H1 (cell line): ENCODE measurements around the gene TBC1D4. TPM values are rescaled to one million over a fixed set of nuclear protein-coding genes. Genes with fewer than 3 reads are reported as not detected.

Experiments
- CTCF ChIA-PET: fragments of 300-600 bp; sonication (Branson Sonifier 250); formaldehyde crosslinking; loops from one replicate; lab custom pipeline; 2021; ENCODE audit not compliant: partially characterized antibody; lab: Charles Lee
- POLR2A ChIA-PET: fragments of 300-600 bp; sonication (Branson Sonifier 250); formaldehyde crosslinking; loops from one replicate; lab custom pipeline; 2021; ENCODE audit warnings: inconsistent platforms; ENCODE audit not compliant: partially characterized antibody; lab: Charles Lee
- DNase-seq, 2 experiments: peaks; one replicate each; pipeline versions ENCODE4 v3.0.0 to v3.0.0-alpha.2; 2010 to 2022; ENCODE audit warnings: low spot score in 2 of 2, low read depth in 1 of 2, mixed read lengths in 1 of 2
- FAIRE-seq: peaks from 2 replicates; lab custom pipeline; 2011; peaks lifted over from hg19 to GRCh38; lab: Jason Lieb, UNC
- H2AFZ ChIP-seq: 2 replicates; pipeline ENCODE4 v1.8.1; 2012; ENCODE audit warnings: low read length, inconsistent platforms
- H2AK5ac ChIP-seq: 2 replicates; pipeline ENCODE4 v1.6.1; 2013; ENCODE audit warnings: low read depth, low read length
- H2BK120ac ChIP-seq: replicated peaks from 2 replicates; pipeline ENCODE3; 2013; ENCODE audit warnings: low read depth, low read length, inconsistent platforms
- H2BK12ac ChIP-seq: 2 replicates; pipeline ENCODE4 v1.6.1; 2013; ENCODE audit warnings: low read depth, low read length
- H2BK15ac ChIP-seq: 2 replicates; pipeline ENCODE4 v1.6.1; 2013; ENCODE audit warnings: low read length
- H2BK20ac ChIP-seq: 2 replicates; pipeline ENCODE4 v1.6.1; 2013; ENCODE audit warnings: low read length
- H2BK5ac ChIP-seq: 2 replicates; pipeline ENCODE4 v1.6.1; 2013; ENCODE audit warnings: low read depth, low read length
- H3K14ac ChIP-seq: 2 replicates; pipeline ENCODE4 v1.6.1; 2013; ENCODE audit warnings: inconsistent platforms; ENCODE audit not compliant: insufficient read length
- H3K18ac ChIP-seq: 2 replicates; pipeline ENCODE4 v1.6.1; 2013; ENCODE audit warnings: low read length; ENCODE audit errors: extremely low read depth
- H3K23ac ChIP-seq: 2 replicates; pipeline ENCODE4 v1.6.1; 2013; ENCODE audit warnings: inconsistent platforms; ENCODE audit not compliant: insufficient read length
- H3K23me2 ChIP-seq: 2 replicates; pipeline ENCODE4 v1.6.1; 2013; ENCODE audit warnings: low read depth, low read length
- H3K27ac ChIP-seq: 2 replicates; pipeline ENCODE4 v1.6.1; 2011; ENCODE audit warnings: low read depth, low read length, inconsistent platforms
- H3K27me3 ChIP-seq, 4 experiments: replicated peaks in 1 of 4; 1 replicate in 1 of 4; 2 replicates in 3 of 4; pipeline versions ENCODE4 v1.6.1 to v1.8.1; 2011 to 2013; ENCODE audit warnings: low read length in 3 of 4, mild to moderate bottlenecking in 3 of 4, inconsistent platforms in 2 of 4, mixed read lengths in 2 of 4, moderate library complexity in 1 of 4; ENCODE audit not compliant: control insufficient read depth in 3 of 4, insufficient read depth in 3 of 4; ENCODE audit errors: extremely low read depth in 1 of 4
- H3K36me3 ChIP-seq, 4 experiments: 2 replicates each; pipeline versions ENCODE4 v1.6.1 to v1.8.1; 2011 to 2013; ENCODE audit warnings: mild to moderate bottlenecking in 4 of 4, low read length in 3 of 4, moderate library complexity in 2 of 4, control low read depth in 1 of 4, inconsistent platforms in 1 of 4; ENCODE audit not compliant: insufficient read depth in 4 of 4, control insufficient read depth in 2 of 4
- H3K4ac ChIP-seq: replicated peaks from 2 replicates; pipeline ENCODE3; 2013; ENCODE audit warnings: low read length, low read depth, mixed read lengths, inconsistent platforms; ENCODE audit not compliant: insufficient read length
- H3K4me1 ChIP-seq, 4 experiments: replicated peaks in 1 of 4; 1 replicate in 1 of 4; 2 replicates in 3 of 4; pipeline versions ENCODE4 v1.6.1 to v1.8.1; 2011 to 2013; ENCODE audit warnings: low read length in 3 of 4, inconsistent platforms in 2 of 4, mixed read lengths in 1 of 4; ENCODE audit not compliant: insufficient read depth in 4 of 4, control insufficient read depth in 3 of 4
- H3K4me2 ChIP-seq, 2 experiments: 2 replicates each; pipeline versions ENCODE4 v1.6.1 to v1.8.1; 2011 to 2013; ENCODE audit warnings: low read depth in 2 of 2, low read length in 2 of 2, control low read depth in 1 of 2, inconsistent platforms in 1 of 2, mild to moderate bottlenecking in 1 of 2; ENCODE audit not compliant: insufficient read depth in 1 of 2
- H3K4me3 ChIP-seq, 4 experiments: fragments of 200-600, 300-600 bp in 1 of 4; sonication (generic), shearing (Covaris generic), sonication (Bioruptor Twin) in 1 of 4; 2 replicates each; pipeline versions ENCODE4 v1.5.1 to v1.8.1; 2011 to 2016; ENCODE audit warnings: low read length in 4 of 4, low read depth in 3 of 4, control low read depth in 2 of 4, inconsistent platforms in 2 of 4, mild to moderate bottlenecking in 2 of 4, mixed read lengths in 1 of 4, moderate library complexity in 1 of 4; ENCODE audit not compliant: insufficient read depth in 2 of 4; ENCODE audit errors: extremely low read depth in 1 of 4
- H3K56ac ChIP-seq: replicated peaks from 2 replicates; pipeline ENCODE3; 2013; ENCODE audit warnings: low read depth, mild to moderate bottlenecking, mixed read lengths, low read length, inconsistent platforms; ENCODE audit not compliant: insufficient read length
- H3K79me1 ChIP-seq: 2 replicates; pipeline ENCODE4 v1.6.1; 2013; ENCODE audit warnings: low read depth, low read length, control low read depth
- H3K79me2 ChIP-seq, 2 experiments: 2 replicates each; pipeline versions ENCODE4 v1.6.1 to v1.8.1; 2012 to 2013; ENCODE audit warnings: low read length in 2 of 2, mild to moderate bottlenecking in 2 of 2, inconsistent platforms in 1 of 2; ENCODE audit not compliant: insufficient read depth in 2 of 2, control insufficient read depth in 1 of 2
- H3K9ac ChIP-seq, 4 experiments: replicated peaks in 1 of 4; 1 replicate in 1 of 4; 2 replicates in 3 of 4; pipeline versions ENCODE4 v1.6.1 to v1.8.1; 2011 to 2013; ENCODE audit warnings: low read depth in 3 of 4, low read length in 3 of 4, control low read depth in 2 of 4, mild to moderate bottlenecking in 2 of 4, moderate library complexity in 2 of 4, inconsistent platforms in 1 of 4; ENCODE audit errors: extremely low read depth in 1 of 4
- H3K9me3 ChIP-seq, 2 experiments: 2 replicates each; pipeline versions ENCODE4 v1.6.1 to v1.8.1; 2012 to 2013; ENCODE audit warnings: mild to moderate bottlenecking in 2 of 2, moderate library complexity in 2 of 2, control low read depth in 1 of 2, inconsistent platforms in 1 of 2, low read depth in 1 of 2, low read length in 1 of 2, mixed read lengths in 1 of 2; ENCODE audit not compliant: insufficient read depth in 2 of 2
- H4K20me1 ChIP-seq, 2 experiments: replicated peaks in 1 of 2; 2 replicates each; pipeline versions ENCODE3 to v1.8.1; 2011 to 2013; ENCODE audit warnings: inconsistent platforms in 2 of 2, low read length in 2 of 2, mild to moderate bottlenecking in 1 of 2; ENCODE audit not compliant: insufficient read depth in 2 of 2, control insufficient read depth in 1 of 2
- H4K5ac ChIP-seq: 2 replicates; pipeline ENCODE4 v1.6.1; 2013; ENCODE audit warnings: low read length, low read depth, mixed read lengths, inconsistent platforms; ENCODE audit not compliant: insufficient read length
- H4K8ac ChIP-seq: 2 replicates; pipeline ENCODE4 v1.8.0; 2013; ENCODE audit warnings: mild to moderate bottlenecking, moderate library complexity, low read length, inconsistent platforms; ENCODE audit not compliant: insufficient read depth; ENCODE audit errors: extremely low read depth
- H4K91ac ChIP-seq: replicated peaks from 2 replicates; pipeline ENCODE3; 2013; ENCODE audit warnings: low read length, mixed read lengths, inconsistent platforms; ENCODE audit not compliant: insufficient read length
- BCL11A ChIP-seq, 2 experiments: IDR thresholded peaks; one replicate each; pipeline ENCODE4 v1.6.1; 2011; ENCODE audit warnings: low read depth in 2 of 2, low read length in 2 of 2, mild to moderate bottlenecking in 2 of 2
- CBX8 ChIP-seq: fragments of 300-800, 300-1000 bp; sonication (generic); IDR thresholded peaks from 2 replicates; pipeline ENCODE4 v1.7.1; 2016; ENCODE audit warnings: low read depth, low read length, borderline replicate concordance
- CHD1 ChIP-seq: IDR thresholded peaks from 2 replicates; pipeline ENCODE4 v1.6.1; 2012; ENCODE audit warnings: low read depth, low read length, improper control_type of control experiment
- EGR1 ChIP-seq: IDR thresholded peaks from 2 replicates; pipeline ENCODE4 v1.6.1; 2011; ENCODE audit warnings: low read depth, low read length, borderline replicate concordance
- GTF2F1 ChIP-seq: IDR thresholded peaks from 2 replicates; pipeline ENCODE4 v1.6.1; 2012; ENCODE audit warnings: low read depth, low read length, improper control_type of control experiment, borderline replicate concordance
- KDM1A ChIP-seq: fragments of 200-600, 300-600 bp; sonication (generic); IDR thresholded peaks from 2 replicates; pipeline ENCODE4 v1.7.1; 2016; ENCODE audit warnings: mild to moderate bottlenecking, low read length, borderline replicate concordance
- KDM5A ChIP-seq: fragments of 200-600 bp; IDR thresholded peaks from 2 replicates; pipeline ENCODE4 v1.7.1; 2012; ENCODE audit warnings: mild to moderate bottlenecking, low read length, inconsistent platforms, mixed read lengths
- POLR2A ChIP-seq, 2 experiments: IDR thresholded peaks; 1 replicate in 1 of 2; 2 replicates in 1 of 2; pipeline ENCODE4 v1.6.1; 2011; ENCODE audit warnings: low read depth in 2 of 2, low read length in 2 of 2, mild to moderate bottlenecking in 2 of 2; ENCODE audit errors: control extremely low read depth in 1 of 2
- SP4 ChIP-seq: IDR thresholded peaks from 2 replicates; pipeline ENCODE4 v1.6.1; 2012; ENCODE audit warnings: low read length, inconsistent platforms
- TAF7 ChIP-seq: optimal IDR thresholded peaks from 2 replicates; pipeline ENCODE3; 2011; ENCODE audit warnings: low read depth, mild to moderate bottlenecking, inconsistent platforms, low read length, moderate library complexity, borderline replicate concordance
- WGBS, 2 experiments: shearing (Covaris generic) in 1 of 2; methylation state at CpG; one replicate each; pipeline versions ENCODE4 v1.1.6 to v1.1.7; 2013 to 2015; ENCODE audit warnings: low lambda C conversion rate in 2 of 2, mixed read lengths in 2 of 2, inconsistent platforms in 1 of 2, low coverage in 1 of 2, missing lambda C conversion rate in 1 of 2; ENCODE audit not compliant: insufficient replicate concordance in 2 of 2, insufficient coverage in 1 of 2, insufficient read length in 1 of 2; ENCODE audit errors: extremely low coverage in 1 of 2, missing lambda C conversion rate in 1 of 2; 5-methylcytosine and 5-hydroxymethylcytosine counted together
- polyA plus RNA-seq, 7 experiments: library from polyadenylated mRNA; depleted of rRNA in 3 of 7; stranded (reverse) in 5 of 7; unstranded in 2 of 7; fragments of >200 nt in 5 of 7; fragments of 200-250 nt in 2 of 7; gene quantifications; 1 replicate in 5 of 7; 2 replicates in 1 of 7; 4 replicates in 1 of 7; pipeline versions ENCODE4 v1.2.1 to v1.2.3, GENCODE V29; 2011 to 2013; ENCODE audit warnings: missing spikeins in 2 of 7, mixed read lengths in 2 of 7
- total RNA-seq: library from RNA; stranded (reverse); fragmentation: NEBNext Ultra II Directional; extraction: Animal tissue kit (Norgen Biotek cat#: 25700); gene quantifications from 2 replicates; pipeline ENCODE4 v1.2.1, GENCODE V29; 2021
- TF ChIP-seq, protein P1 (sequence below): IDR thresholded peaks from 2 replicates; pipeline ENCODE4 v1.6.1; 2011; ENCODE audit warnings: low read depth, mild to moderate bottlenecking, low read length; ENCODE audit not compliant: insufficient read depth
- TF ChIP-seq, protein P2 (sequence below), 3 experiments: IDR thresholded peaks; 1 replicate in 2 of 3; 2 replicates in 1 of 3; pipeline versions ENCODE4 v1.5.1 to v1.6.1; 2011; ENCODE audit warnings: low read length in 3 of 3, mild to moderate bottlenecking in 3 of 3, inconsistent platforms in 2 of 3, low read depth in 1 of 3, moderate library complexity in 1 of 3; ENCODE audit not compliant: insufficient read depth in 1 of 3; ENCODE audit errors: control extremely low read depth in 1 of 3

The TBC1D4 gene
- total and polyA plus RNA-seq, 2 of the 8 experiments (the other 6 are each of a cell fraction or from before 2014, with no cell fraction given), result 16.7 to 39.0 TPM

DNA sequence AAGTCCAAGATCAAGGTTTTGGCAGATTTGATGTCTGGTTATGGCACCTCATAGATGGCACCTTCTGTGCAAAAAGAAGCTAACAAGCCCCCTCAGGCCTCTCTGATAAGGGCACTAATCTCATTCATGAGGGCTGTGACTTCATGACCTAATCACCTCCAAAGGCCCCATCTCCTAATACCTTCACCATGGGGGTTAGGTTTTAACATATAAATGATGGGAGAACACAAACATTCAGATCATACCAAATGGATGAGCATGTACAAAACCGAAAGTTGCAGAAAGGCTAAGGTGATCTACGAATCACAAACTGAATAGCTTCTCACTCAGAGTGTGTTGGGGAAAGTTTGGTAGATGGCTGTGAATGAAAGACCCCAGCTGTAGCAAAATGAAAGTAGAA is 217.4 kb downstream of the TBC1D4 start:
- H4K20me1 ChIP-seq, result no peaks in the 10 kb centered on the region
- CTCF ChIA-PET, result interaction anchor here (1.2 to 1.6 kb wide), 2 partner anchors 10 to 35 kb away, joined by 3 to 5 read pairs; no protein-coding TSS in a partner anchor
- H4K91ac ChIP-seq, result no peak overlapping the region
- no peak for TF ChIP-seq KDM1A
- no peak for TF ChIP-seq CHD1
- TF ChIP-seq, protein P1, sequence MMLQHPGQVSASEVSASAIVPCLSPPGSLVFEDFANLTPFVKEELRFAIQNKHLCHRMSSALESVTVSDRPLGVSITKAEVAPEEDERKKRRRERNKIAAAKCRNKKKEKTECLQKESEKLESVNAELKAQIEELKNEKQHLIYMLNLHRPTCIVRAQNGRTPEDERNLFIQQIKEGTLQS, result no peak
- TF ChIP-seq POLR2A (IDR thresholded peaks at IDR 0.05; ENCODE audit: control extremely low read depth in 1 of 2, low read depth in 2 of 2, low read length in 2 of 2), result no peak
- no peak for TF ChIP-seq GTF2F1
- no peak for TF ChIP-seq SP4
- TF ChIP-seq, protein P2, sequence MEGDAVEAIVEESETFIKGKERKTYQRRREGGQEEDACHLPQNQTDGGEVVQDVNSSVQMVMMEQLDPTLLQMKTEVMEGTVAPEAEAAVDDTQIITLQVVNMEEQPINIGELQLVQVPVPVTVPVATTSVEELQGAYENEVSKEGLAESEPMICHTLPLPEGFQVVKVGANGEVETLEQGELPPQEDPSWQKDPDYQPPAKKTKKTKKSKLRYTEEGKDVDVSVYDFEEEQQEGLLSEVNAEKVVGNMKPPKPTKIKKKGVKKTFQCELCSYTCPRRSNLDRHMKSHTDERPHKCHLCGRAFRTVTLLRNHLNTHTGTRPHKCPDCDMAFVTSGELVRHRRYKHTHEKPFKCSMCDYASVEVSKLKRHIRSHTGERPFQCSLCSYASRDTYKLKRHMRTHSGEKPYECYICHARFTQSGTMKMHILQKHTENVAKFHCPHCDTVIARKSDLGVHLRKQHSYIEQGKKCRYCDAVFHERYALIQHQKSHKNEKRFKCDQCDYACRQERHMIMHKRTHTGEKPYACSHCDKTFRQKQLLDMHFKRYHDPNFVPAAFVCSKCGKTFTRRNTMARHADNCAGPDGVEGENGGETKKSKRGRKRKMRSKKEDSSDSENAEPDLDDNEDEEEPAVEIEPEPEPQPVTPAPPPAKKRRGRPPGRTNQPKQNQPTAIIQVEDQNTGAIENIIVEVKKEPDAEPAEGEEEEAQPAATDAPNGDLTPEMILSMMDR (IDR thresholded peaks at IDR 0.05; ENCODE audit: control extremely low read depth in 1 of 3, insufficient read depth in 1 of 3, low read depth in 1 of 3, low read length in 3 of 3), result no peak
- TF ChIP-seq EGR1, result no peak
- TF ChIP-seq TAF7, result no peak
- TF ChIP-seq CBX8, result no peak
- TF ChIP-seq BCL11A (IDR thresholded peaks at IDR 0.05; ENCODE audit: low read depth in 2 of 2, low read length in 2 of 2), result no peak
- TF ChIP-seq KDM5A, result no peak

More for the DNA sequence above, 217.4 kb downstream of the TBC1D4 start:
- Histone ChIP-seq H3K79me2 (no peaks in the 10 kb centered on the region), H3K14ac (no peak overlapping the region), H3K4me2 (no peak overlapping the region), H4K8ac (no peak overlapping the region), H3K23me2 (no peaks in the 10 kb centered on the region), H4K5ac (no peak overlapping the region), H3K27me3 (no peaks in the 10 kb centered on the region; a peak in 1 of 7 replicates), H3K4me1 (peaks cover 0 to 3% (median 1%) of the 10 kb centered on the region in 4 experiments; a peak in 1 of 7 replicates), H2BK5ac (no peak overlapping the region), H2AFZ (no peak overlapping the region), H3K23ac (no peak overlapping the region), H3K18ac (no peak overlapping the region), H3K4me3 (no peak overlapping the region), H2BK12ac (no peak overlapping the region), H2BK20ac (no peak overlapping the region), H3K36me3 (no peaks in the 10 kb centered on the region), H2BK15ac (no peak overlapping the region), H2BK120ac (no peak overlapping the region), H2AK5ac (no peak overlapping the region), H3K79me1 (no peaks in the 10 kb centered on the region), H3K4ac (no peak overlapping the region), H3K9me3 (peaks cover 0 to 4% of the 10 kb centered on the region in 2 experiments; a peak in 1 of 4 replicates), H3K27ac (no peak overlapping the region), H3K9ac (no peak overlapping the region; a peak in 1 of 7 replicates), H3K56ac (no peak overlapping the region)
- POLR2A ChIA-PET, result no interaction called here
- 97% methylated on average over 2 of the region's 2 CpGs; no CpG with 5 or more reads in 1 of the 2 experiments for WGBS, 2 experiments
- no peak for DNase-seq
- no peak for FAIRE-seq
